ENCODE measurements around the gene PTPN7.
A peak's percentile ranks its signal among the peaks of the same experiment; 100 is the strongest.

PTPN7 gene

DNA sequence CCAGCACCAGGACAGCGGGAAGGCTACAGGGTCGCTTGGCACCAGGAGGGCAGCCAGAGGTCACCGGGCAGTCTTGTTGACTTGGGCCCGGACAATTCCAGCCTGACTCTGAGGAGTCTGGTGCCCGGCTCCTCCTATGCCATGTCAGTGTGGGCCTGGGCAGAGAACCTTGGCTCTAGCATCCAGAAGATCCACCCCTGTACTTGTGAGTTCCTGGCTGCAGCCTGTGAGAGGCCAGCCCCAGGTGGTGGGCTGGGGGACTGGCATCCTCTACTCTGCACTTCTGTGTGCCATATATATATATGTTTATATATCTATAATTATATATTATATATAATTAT, 11.6 kb upstream of the PTPN7 start:
- ChIA-PET POLR2A (no interaction called here), CTCF (no interaction called here)
- Histone ChIP-seq H3K4me1 (ENCODE audit: control insufficient read depth, insufficient read depth, low read length) (no peaks in the 10 kb centered on the region), H3K4me3 (ENCODE audit: low read depth, low read length) (no peak overlapping the region), H3K9me3 (ENCODE audit: control insufficient read depth, insufficient read depth, low read depth, low read length) (no peaks in the 10 kb centered on the region), H3K36me3 (ENCODE audit: control insufficient read depth in 2 of 2, insufficient read depth in 1 of 2, low read length in 2 of 2) (no peaks in the 10 kb centered on the region), H3K27ac (ENCODE audit: extremely low read depth, low read depth, low read length) (no peak overlapping the region)
- TF ChIP-seq, protein P1, sequence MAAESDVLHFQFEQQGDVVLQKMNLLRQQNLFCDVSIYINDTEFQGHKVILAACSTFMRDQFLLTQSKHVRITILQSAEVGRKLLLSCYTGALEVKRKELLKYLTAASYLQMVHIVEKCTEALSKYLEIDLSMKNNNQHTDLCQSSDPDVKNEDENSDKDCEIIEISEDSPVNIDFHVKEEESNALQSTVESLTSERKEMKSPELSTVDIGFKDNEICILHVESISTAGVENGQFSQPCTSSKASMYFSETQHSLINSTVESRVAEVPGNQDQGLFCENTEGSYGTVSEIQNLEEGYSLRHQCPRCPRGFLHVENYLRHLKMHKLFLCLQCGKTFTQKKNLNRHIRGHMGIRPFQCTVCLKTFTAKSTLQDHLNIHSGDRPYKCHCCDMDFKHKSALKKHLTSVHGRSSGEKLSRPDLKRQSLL (tag by site-specific recombination; IDR thresholded peaks at IDR 0.05) = peak; percentile 55; the same call in 1 of the 2 replicates
- no peak for TF ChIP-seq ZNF677 (tag by site-specific recombination; IDR thresholded peaks at IDR 0.05)

DNA sequence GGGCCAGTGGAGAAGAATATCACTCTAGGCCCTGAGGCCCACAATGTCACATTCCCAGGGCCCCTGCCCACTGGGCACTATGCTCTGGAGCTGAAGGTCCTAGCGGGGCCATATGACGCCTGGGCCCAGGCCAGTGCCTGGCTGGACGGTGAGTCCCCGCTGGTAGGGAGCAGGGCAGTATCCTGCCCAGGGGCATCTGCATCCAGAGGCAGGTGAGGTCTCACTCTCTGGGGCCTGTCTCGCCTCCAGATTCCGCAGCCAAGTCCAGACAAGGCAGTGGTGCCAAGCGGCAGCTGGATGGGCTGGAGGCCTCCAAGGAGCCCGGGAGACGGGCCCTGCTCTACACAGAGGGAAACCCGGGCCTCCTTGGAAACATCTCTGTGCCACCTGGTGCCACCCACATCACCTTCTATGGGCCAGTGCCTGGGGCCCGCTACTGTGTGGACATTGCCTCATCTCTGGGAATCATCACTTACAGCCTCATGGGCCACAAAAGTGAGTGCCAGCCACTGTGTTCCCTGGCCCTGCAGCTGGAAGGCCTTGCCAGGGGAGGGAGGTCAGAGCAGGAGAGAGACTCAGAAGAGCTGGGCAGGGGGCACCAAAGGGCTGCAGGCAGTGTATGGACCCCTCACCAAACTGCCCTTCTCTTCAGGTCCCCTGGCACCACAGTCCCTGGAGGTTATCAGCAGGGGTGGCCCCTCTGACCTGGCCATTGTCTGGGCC, 11.1 kb upstream of the PTPN7 start:
- Histone ChIP-seq H3K4me1 (ENCODE audit: control insufficient read depth, insufficient read depth, low read length) (no peaks in the 10 kb centered on the region), H3K4me3 (ENCODE audit: low read depth, low read length) (no peak overlapping the region), H3K9me3 (ENCODE audit: control insufficient read depth, insufficient read depth, low read depth, low read length) (no peaks in the 10 kb centered on the region), H3K36me3 (ENCODE audit: control insufficient read depth in 2 of 2, insufficient read depth in 1 of 2, low read length in 2 of 2) (no peaks in the 10 kb centered on the region), H3K27ac (ENCODE audit: extremely low read depth, low read depth, low read length) (no peak overlapping the region)
- TF ChIP-seq ZNF623 (tag by site-specific recombination; IDR thresholded peaks at IDR 0.05) (no peak), KLF10 (tag by site-specific recombination; IDR thresholded peaks at IDR 0.05) (no peak), ZBTB26 (tag by site-specific recombination; optimal IDR thresholded peaks at IDR 0.05) (no peak), SALL2 (tag by site-specific recombination; IDR thresholded peaks at IDR 0.05; ENCODE audit: borderline replicate concordance) (no peak), BCL11B (tag by site-specific recombination; IDR thresholded peaks at IDR 0.05; ENCODE audit: low read depth) (0 out of 2 replicates have a peak, but pooled peaks have one; percentile 47), ZNF354C (tag by site-specific recombination; IDR thresholded peaks at IDR 0.05; ENCODE audit: borderline replicate concordance, low read depth) (no peak)
- POLR2A ChIA-PET = no interaction called here
- CTCF ChIA-PET = no interaction called here

DNA sequence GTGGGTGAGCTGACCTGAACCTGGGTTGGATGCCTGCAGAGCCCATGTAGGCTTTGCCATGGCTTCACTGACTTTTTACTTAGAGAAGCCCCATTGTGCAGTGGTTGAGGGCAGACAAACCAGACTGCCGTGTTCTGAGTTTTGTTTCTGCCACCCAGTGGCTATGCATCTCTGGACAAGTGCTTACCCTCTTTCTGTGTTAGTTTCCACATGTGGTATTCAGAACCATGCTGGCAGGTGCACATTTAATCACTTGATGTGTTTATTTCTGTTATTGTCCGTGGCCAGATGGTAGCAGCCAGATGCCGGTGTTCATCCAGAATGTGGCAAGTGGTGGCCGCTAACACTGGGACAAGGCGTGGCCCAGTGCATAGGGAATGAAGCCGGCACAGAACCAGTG, 10.3 kb upstream of the PTPN7 start:
- POLR2A ChIA-PET = no interaction called here
- Histone ChIP-seq H3K9me3 (ENCODE audit: control insufficient read depth, insufficient read depth, low read depth, low read length) (no peaks in the 10 kb centered on the region), H3K36me3 (ENCODE audit: control insufficient read depth in 2 of 2, insufficient read depth in 1 of 2, low read length in 2 of 2) (no peaks in the 10 kb centered on the region), H3K4me1 (ENCODE audit: control insufficient read depth, insufficient read depth, low read length) (no peaks in the 10 kb centered on the region), H3K27ac (ENCODE audit: extremely low read depth, low read depth, low read length) (no peak overlapping the region), H3K4me3 (ENCODE audit: low read depth, low read length) (no peak overlapping the region)
- CTCF ChIA-PET = no interaction called here
- TF ChIP-seq ZNF561 (tag by site-specific recombination; IDR thresholded peaks at IDR 0.05; ENCODE audit: borderline replicate concordance) = no peak

- ChIA-PET POLR2A (no interaction called here), CTCF (no interaction called here)
- no peak overlapping the region for H3K27ac ChIP-seq (ENCODE audit: extremely low read depth, low read depth, low read length)
Measured at GRCh38 chr1:202168861-202169260, 8.5 kb upstream of the PTPN7 start.

More at GRCh38 chr1:202168861-202169260, 8.5 kb upstream of the PTPN7 start:
- Histone ChIP-seq H3K4me1 (ENCODE audit: control insufficient read depth, insufficient read depth, low read length) (no peaks in the 10 kb centered on the region), H3K9me3 (ENCODE audit: control insufficient read depth, insufficient read depth, low read depth, low read length) (no peaks in the 10 kb centered on the region), H3K4me3 (ENCODE audit: low read depth, low read length) (no peak overlapping the region), H3K36me3 (ENCODE audit: control insufficient read depth in 2 of 2, insufficient read depth in 1 of 2, low read length in 2 of 2) (no peaks in the 10 kb centered on the region)
- TF ChIP-seq AEBP2 (tag by site-specific recombination; IDR thresholded peaks at IDR 0.05; ENCODE audit: borderline replicate concordance) (no peak), KLF9 (tag by site-specific recombination; IDR thresholded peaks at IDR 0.05; ENCODE audit: low read depth) (no peak), ZNF521 (tag by site-specific recombination; IDR thresholded peaks at IDR 0.05) (no peak), ZNF366 (tag by site-specific recombination; conservative IDR thresholded peaks at IDR 0.05) (no peak), ZNF223 (tag by site-specific recombination; IDR thresholded peaks at IDR 0.05) (no peak), ZNF169 (tag by site-specific recombination; IDR thresholded peaks at IDR 0.05) (no peak), ZNF629 (tag by site-specific recombination; IDR thresholded peaks at IDR 0.05) (no peak), ZNF596 (tag by site-specific recombination; IDR thresholded peaks at IDR 0.05) (no peak), SP7 (tag by site-specific recombination; IDR thresholded peaks at IDR 0.05) (no peak), HOXD13 (CRISPR knock-in tag; IDR thresholded peaks at IDR 0.05; ENCODE audit: borderline replicate concordance) (no peak), ZNF510 (tag by site-specific recombination; IDR thresholded peaks at IDR 0.05; ENCODE audit: insufficient replicate concordance) (no peak)
- TF ChIP-seq, protein P2, sequence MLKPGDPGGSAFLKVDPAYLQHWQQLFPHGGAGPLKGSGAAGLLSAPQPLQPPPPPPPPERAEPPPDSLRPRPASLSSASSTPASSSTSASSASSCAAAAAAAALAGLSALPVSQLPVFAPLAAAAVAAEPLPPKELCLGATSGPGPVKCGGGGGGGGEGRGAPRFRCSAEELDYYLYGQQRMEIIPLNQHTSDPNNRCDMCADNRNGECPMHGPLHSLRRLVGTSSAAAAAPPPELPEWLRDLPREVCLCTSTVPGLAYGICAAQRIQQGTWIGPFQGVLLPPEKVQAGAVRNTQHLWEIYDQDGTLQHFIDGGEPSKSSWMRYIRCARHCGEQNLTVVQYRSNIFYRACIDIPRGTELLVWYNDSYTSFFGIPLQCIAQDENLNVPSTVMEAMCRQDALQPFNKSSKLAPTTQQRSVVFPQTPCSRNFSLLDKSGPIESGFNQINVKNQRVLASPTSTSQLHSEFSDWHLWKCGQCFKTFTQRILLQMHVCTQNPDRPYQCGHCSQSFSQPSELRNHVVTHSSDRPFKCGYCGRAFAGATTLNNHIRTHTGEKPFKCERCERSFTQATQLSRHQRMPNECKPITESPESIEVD (tag by site-specific recombination; IDR thresholded peaks at IDR 0.05) = no peak

All from HEK293 (cell line).